GDM1 (cell line): ENCODE measurements around the gene FGD2.

Source experiments
- DNase-seq: peaks from one replicate; lab custom pipeline; 2025; lab: John Stamatoyannopoulos, UW

Gene FGD2

GRCh38 chr6:37018198-37019064, 13.0 kb downstream of the FGD2 start:
- peak; percentile 81 for DNase-seq

GRCh38 chr6:37019065-37019450, 13.6 kb downstream of the FGD2 start:
- DNase-seq = no peak

- DNase-seq = no peak
Measured at GRCh38 chr6:37020381-37020780, 14.9 kb downstream of the FGD2 start.

GRCh38 chr6:37020812-37021211, 15.4 kb downstream of the FGD2 start:
- no peak for DNase-seq

- peak; percentile 64 for DNase-seq
Measured at GRCh38 chr6:37021356-37022129, 16.1 kb downstream of the FGD2 start.

- DNase-seq = no peak
Measured at GRCh38 chr6:37022135-37022863, 16.8 kb downstream of the FGD2 start.

- no peak for DNase-seq
Measured at GRCh38 chr6:37024656-37025337, 19.3 kb downstream of the FGD2 start.

GRCh38 chr6:37025621-37026466, 20.4 kb downstream of the FGD2 start:
- DNase-seq = no peak

GRCh38 chr6:37027036-37027720, 21.7 kb downstream of the FGD2 start:
- no peak for DNase-seq

GRCh38 chr6:37027811-37028469, 22.5 kb downstream of the FGD2 start:
- no peak for DNase-seq

- DNase-seq = peak; percentile 66
Measured at GRCh38 chr6:37029249-37029971, 24.0 kb downstream of the FGD2 start.

GRCh38 chr6:37030599-37030998, 25.1 kb downstream of the FGD2 start:
- no peak for DNase-seq

- DNase-seq = no peak
Measured at GRCh38 chr6:37032239-37032638, 26.8 kb downstream of the FGD2 start.

GRCh38 chr6:37033255-37033654, 27.8 kb downstream of the FGD2 start:
- no peak for DNase-seq

GRCh38 chr6:37033819-37034795, 28.7 kb downstream of the FGD2 start:
- no peak for DNase-seq

- DNase-seq = no peak
Measured at GRCh38 chr6:37036146-37036545, 30.7 kb downstream of the FGD2 start.

- DNase-seq = no peak
Measured at GRCh38 chr6:37038292-37039198, 33.1 kb downstream of the FGD2 start.
